Measurements from ENCODE around the gene BICD2. TPM values are rescaled to one million over a fixed set of nuclear protein-coding genes. Genes with fewer than 3 reads are reported as not detected.

The BICD2 gene
- polyA plus RNA-seq, 3 donors: 27.0 to 32.7 (median 29.8) TPM

DNA sequence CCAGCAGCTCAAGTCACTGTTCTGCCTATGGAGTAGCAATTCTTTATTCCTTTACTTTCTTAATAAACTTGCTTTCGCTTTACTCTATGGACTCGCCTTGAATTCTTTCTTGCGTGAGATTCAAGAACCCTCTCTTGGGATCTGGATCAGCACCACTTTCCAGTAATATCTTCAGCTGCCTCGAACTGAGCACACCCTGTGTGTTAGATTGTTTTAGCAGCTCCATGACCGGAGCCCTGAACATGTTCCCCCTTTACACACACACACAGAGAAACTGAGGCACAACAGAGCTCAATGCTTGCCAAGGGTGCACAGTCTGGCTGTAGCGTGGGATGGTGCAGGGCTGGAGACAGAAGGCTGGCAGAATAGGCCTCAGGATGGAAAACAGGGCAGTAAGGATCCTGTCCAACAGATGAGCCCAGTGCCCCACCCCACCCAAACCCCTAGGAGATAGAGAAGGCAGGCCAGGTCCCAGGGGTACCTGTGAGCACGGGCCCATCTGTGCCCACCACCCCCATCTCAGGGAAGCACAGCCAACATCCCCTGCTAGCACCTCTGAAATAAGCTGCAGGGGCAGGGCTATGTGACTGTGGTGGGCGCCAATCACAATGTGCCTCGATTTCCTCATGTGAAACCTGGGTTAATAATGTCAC, 27.9 kb downstream of the BICD2 start:
- no peak for DNase-seq (ENCODE audit: extremely low read depth in 1 of 11, low read depth in 9 of 11, low spot score in 4 of 11)

DNA sequence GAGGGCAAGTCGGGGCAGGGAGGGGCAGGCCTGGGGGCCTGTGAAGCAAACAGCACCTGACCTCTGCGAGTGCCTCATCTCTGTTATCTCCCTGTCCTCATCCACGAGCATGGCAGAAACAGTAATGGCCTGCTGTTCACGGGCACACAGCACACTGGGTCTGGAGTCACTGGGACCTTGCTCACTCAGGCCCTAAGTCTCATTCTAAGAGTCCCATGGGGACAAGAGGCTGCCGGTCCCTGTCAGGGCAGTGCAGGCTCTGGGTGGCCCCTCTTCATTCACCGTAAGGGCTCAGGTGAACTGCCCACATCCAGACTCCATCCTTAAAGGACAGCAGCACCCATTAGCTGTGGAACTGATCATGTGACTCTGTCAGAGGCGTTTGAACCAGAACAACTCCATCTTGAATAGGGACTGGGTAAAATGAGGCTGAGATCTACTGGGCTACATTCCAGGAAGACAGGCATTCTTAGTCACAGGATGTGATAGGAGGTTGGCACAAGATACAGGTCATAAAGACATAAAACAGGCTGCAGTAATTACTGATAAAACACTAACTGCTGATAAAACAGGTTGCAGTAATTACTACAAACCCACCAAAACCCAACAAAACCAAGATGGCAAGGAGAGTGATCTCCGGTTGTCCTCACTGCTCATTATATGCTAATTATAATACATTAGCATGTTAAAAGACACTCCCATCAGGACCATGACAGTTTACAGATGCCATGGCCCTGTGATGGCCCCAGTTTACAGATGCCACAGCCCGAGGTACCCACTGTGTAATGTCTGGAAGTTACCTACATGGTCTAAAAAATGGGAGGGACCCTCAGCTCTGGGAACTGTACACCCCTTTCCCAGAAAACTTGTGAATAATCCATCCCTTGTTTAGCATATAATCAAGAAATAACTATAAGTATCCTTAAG, 28.7 kb downstream of the BICD2 start:
- no peak for DNase-seq (ENCODE audit: extremely low read depth in 1 of 11, low read depth in 9 of 11, low spot score in 4 of 11)

DNA sequence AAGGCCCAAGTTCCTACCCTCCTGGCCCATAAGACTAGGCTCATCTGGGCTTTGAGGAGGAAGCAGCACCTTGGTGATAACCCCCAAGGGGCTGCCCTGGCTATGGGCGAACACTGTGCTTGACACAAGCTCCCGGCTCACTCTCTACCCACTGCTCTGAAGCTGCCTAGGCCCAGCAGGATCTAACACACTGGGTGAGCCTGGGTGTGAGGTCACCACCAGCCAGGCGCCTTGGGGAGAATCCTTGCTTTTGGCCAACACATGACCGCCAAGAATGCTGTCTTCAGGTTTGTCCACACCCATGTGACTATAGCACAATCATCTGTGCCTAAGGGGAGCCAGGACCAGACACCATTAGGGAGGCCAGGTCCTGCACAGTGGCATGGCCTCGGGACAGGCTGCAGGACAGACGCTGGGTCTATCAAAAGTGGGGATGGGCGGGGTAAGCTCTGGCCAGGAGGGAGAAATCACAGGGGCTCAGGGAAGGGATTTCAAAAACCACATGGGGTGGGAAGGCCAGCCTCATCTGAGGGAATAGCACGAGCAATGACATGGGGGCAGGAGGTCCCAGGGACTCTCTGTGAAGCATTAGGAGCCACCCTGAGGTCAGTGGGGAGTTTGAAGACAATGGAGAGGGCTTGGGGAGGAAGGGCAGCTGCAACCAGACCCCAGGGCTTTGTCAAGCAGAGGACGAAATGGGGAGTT, 29.6 kb downstream of the BICD2 start:
- DNase-seq (ENCODE audit: extremely low read depth in 1 of 11, low read depth in 9 of 11, low spot score in 4 of 11): no peak

DNA sequence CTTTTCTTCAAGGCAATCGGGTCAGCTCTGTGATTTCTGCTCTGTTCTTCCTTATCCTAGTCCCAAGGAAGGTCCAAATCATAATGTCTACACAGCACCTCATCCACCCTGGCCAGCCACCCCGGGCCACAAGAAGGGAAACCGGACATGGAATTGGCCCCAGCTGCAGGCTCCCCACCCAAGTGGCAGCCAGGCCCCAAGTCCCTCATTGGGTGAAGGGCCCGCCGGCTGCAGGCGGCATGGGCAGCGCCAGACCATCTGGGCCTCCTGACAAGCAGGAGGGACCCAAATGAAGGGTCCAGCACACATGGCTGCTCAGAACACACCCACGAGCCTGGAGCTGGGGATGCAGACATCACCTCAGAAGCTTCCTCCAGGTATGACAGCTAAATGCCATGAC, 33.7 kb downstream of the BICD2 start:
- no peak for DNase-seq (ENCODE audit: extremely low read depth in 1 of 11, low read depth in 9 of 11, low spot score in 4 of 11)

DNA sequence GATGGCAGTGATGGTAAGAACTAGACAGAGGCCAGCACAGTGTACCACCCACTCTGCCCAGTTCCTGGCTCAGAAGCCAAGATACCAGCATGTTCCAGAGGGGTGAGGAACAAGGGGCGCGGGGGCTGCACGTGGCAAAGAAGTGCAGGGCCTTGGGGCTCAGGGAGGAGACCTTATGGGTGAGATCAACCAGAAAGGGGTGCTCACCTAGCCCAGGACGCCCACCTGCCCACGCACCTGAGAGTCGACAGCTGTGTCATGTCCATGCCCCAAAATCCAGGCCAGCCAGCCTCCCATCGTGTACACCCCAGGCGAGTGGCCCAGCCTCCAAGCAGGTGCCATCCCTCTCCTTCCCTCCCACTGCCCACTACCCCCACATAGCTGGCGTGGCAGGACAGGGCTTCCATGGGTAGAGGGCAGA, 34.9 kb downstream of the BICD2 start:
- DNase-seq (ENCODE audit: extremely low read depth in 1 of 11, low read depth in 9 of 11, low spot score in 4 of 11): no peak

DNA sequence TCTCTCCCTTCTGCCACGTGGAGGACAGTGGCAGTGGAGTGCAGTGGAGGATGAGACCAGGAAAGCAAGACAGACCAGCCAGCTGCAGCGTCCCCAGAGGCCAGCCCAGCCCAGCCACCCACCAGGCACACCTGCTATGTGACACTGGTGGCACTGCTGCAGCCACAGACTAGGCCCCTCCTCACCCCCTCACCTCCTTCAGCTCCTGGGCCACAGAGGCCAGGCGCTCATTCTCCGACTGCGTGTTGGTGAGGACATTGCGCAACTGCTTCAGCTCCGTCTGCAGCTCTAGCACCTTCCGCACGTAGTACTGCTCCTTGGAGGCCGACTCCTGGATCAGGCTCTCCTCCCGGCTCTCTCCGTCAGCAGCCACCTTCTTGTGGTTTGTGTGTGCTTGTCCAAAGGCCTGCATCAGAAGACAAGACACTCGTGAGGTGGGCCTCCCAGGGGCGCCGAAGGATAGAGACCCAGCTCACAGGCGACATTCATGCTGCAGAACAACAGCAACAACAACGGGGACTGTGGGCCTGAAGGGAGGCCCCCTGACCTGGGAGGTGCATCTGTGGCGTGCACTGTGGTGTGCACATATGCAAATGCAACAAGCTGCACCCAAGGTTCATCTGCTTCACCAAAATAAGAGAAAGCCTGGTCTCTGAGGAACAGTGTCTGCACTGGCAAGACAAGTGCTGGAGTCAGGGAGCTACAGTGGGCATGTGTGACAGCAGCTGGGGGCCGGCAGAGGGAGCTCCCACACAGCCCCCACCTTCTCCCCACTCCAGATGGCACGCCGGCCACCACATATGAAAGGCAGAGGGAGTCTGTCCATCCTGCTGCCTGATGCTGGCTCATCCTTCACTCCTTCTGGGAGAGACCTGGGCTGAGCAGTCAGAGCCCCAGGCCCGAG, 35.5 kb downstream of the BICD2 start:
- DNase-seq (ENCODE audit: extremely low read depth in 1 of 11, low read depth in 9 of 11, low spot score in 4 of 11): no peak

DNA sequence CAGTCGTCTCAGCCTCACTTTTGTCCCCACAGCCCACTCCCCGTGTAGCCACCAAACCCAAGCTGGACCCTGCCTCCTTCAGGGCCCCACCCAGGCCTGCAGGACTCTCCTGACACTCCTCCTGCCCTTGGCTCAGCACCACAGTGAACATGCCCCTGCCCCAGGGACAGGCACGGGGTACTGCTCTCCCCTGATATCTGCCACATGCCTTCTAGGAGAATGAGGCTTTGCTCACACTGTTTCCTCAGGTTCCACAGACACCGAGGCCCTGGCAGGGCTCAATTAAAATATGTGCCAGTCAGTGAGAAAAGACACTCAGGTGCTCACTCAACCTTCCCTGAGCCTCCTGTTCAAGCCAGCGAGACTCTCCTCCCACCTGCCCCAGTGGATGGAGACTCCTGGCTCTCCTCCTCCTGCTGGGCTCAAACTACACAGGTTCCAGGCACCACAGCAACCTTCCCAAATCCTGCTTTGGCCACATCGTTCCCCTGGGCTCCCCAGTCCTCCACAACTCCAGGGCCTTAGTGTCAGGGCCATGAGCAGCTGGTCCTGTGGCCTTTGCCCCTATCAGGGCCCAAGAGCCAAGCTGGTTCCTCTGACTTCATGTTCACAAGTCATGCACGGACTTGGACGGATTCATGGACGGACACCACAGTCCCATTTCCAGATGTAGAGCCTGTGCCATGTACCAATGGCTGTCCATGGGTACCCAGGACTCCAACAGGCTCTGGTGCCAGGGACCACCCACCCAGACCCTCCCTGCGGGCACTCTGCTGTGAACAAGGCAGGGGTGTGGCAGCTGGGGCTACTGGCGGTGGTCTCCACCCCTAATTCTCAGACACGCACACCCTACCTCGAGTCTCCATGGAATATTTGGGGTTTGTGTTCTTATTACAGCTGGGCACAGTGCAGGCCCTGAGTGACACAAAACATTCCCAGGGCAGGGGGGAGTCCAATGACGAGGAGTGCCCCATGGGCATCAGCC, 36.6 kb downstream of the BICD2 start:
- DNase-seq (ENCODE audit: extremely low read depth in 1 of 11, low read depth in 9 of 11, low spot score in 4 of 11): no peak

DNA sequence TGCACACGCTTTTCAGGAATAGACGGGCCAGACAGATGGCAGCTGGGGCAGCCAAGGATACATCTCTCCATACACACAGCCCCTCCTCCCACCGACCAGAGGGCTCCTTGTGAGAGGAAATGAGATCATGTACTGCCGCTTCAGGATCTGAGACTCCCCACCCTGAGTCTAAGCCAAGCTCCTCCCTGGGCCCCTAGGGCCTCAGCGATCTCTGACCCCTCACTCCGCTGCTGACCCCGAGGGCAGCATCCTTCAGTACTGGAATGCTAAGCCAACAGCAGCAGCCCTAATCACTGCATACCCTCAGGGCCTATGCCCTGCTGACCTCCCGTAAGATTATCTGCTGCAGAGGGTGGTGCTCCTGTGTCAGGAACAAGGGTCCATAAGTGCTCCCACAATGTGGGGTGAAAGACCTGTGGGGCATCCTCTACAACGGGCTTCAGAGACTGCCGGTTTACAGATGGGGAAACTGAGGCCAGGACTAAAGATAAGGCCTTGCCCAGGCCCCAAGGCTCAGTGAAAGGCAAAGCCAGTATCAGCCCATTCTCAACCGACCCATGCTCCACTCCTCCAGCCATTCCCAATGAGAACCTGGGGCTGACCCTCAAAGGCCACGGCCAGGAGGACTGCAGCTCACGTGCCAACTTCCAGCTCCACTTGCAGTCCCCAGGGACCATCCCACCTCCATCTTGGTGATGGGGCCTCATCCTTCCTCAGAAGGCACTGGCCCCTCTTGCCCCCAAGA, 37.5 kb downstream of the BICD2 start:
- no peak for DNase-seq (ENCODE audit: extremely low read depth in 1 of 11, low read depth in 9 of 11, low spot score in 4 of 11)

DNA sequence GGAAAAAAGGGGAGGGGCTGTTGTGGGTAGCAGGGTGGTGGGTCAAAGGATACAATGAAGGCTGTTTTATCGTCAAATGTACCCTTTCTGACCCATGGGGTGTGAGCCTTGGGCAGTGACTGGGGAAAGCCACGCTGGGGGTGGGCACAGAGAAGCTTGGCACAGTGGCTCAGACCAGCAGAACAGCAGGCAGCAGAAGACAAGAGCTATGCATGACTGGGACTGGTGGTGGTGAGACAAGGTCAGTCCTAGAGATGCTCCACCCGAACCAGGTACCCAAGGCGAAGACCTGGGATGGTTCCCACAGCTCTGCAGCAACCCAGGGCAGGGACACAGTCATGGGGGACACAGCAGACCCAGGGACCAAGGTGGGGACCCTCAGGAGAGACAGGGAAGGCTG, 38.3 kb downstream of the BICD2 start:
- DNase-seq (ENCODE audit: extremely low read depth in 1 of 11, low read depth in 9 of 11, low spot score in 4 of 11): no peak

DNA sequence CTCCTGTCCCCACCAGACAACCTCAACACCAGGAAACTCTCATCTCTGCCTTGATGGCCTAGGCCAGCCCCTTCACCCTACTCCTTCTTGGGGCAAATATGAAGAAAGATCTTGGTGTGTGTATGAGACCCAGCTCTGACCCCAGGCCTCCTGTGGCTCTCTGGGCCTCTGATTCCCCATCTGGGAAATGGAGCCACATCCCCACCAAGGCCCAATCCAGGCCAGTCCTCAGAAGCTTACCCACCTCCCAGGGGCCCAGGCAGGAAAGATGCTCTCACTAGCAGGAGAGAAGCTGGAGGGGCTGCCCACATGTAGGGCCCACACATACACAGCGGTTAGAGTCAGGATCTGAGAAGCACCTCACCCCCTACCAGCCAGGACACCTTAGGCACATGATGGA, 38.9 kb downstream of the BICD2 start:
- DNase-seq (ENCODE audit: extremely low read depth in 1 of 11, low read depth in 9 of 11, low spot score in 4 of 11): no peak

DNA sequence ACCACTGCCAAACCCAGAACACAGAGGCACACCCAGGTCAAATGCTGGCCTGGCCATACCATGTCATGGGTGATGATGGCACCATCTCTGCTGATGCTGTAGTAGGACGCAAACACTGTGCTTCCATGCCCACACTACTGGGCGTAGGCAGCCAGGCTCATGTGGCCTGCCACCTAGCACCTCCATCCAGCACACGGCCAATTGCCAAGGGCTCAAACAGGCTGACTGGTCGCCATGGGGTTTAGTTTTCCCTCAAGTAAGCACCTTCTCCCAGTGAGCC, 39.4 kb downstream of the BICD2 start:
- DNase-seq (ENCODE audit: extremely low read depth in 1 of 11, low read depth in 9 of 11, low spot score in 4 of 11): no peak

DNA sequence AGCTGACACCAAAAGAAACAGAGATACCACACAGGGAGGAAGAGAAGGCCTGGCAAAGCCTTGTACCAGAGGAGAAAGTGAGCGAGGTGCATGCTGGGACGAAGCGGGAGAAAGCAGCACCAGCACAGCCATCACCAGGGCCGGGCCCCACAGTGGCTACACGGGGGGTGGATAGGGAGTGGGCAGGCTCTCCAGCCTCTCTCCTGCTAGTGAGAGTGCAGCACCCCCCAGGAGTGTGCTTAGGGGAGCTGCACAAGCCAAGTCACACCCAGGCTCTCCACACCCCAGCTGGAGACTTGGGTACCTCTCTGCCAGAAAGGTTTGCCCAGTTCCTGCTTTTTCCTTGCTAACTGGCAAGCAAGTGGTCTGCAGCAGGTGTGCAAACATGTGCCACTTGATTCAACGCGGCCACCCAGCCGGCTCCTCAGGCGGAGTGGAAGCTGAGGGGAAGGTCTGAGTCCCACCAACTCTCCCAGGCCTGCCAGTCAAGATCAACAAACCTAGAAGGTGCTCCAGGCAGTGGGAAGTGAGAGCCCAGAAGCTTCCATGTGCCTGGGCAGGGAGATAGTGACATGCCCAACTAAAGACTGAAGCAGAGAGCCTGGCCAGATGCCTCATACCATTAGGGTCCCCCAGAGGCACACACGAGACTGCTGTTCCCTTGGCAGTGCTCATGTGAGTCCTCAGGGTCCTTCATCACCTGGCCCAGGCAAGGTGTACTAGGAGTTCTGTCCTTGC, 39.9 kb downstream of the BICD2 start:
- DNase-seq (ENCODE audit: extremely low read depth in 1 of 11, low read depth in 9 of 11, low spot score in 4 of 11): no peak

DNA sequence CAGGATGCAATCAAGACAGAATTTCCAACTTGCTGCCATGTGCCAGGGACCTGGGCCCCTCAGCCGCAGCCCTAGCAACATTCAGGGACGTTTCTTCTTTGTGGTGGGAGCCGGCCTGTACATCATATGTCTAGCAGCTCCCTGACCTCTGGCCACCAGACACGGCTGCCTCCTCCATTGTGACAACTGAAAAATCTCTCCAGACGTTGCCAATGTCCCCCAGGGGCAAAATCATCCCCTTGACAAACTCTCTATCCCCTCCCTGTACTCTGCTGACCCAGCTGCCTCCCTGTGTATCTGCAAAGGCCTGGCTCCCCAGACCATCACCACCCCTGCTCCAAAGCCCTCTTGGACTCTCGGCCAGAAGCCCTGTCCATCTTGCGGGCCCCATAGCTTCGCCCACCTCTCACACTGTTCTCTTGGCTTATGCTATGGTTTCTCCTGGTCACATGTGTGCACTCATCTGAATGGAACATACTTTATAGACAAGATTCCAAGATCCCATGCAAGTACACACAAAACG, 40.8 kb downstream of the BICD2 start:
- no peak for DNase-seq (ENCODE audit: extremely low read depth in 1 of 11, low read depth in 9 of 11, low spot score in 4 of 11)

DNA sequence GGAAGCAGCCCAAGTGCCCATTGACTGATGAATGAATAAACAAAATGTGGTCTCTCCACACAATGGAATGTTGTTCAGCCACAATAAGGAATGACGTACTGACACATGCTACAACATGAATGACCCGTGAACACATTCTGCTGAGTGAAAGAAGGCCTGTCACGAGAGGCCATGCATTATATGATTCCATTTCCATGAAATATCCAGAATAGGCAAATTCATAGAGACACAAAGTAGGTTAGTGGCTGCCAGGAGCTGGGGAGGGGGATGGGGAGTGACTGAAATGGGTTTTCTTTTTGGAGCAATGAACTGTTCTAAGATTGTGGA, 41.4 kb downstream of the BICD2 start:
- DNase-seq (ENCODE audit: extremely low read depth in 1 of 11, low read depth in 9 of 11, low spot score in 4 of 11): no peak

DNA sequence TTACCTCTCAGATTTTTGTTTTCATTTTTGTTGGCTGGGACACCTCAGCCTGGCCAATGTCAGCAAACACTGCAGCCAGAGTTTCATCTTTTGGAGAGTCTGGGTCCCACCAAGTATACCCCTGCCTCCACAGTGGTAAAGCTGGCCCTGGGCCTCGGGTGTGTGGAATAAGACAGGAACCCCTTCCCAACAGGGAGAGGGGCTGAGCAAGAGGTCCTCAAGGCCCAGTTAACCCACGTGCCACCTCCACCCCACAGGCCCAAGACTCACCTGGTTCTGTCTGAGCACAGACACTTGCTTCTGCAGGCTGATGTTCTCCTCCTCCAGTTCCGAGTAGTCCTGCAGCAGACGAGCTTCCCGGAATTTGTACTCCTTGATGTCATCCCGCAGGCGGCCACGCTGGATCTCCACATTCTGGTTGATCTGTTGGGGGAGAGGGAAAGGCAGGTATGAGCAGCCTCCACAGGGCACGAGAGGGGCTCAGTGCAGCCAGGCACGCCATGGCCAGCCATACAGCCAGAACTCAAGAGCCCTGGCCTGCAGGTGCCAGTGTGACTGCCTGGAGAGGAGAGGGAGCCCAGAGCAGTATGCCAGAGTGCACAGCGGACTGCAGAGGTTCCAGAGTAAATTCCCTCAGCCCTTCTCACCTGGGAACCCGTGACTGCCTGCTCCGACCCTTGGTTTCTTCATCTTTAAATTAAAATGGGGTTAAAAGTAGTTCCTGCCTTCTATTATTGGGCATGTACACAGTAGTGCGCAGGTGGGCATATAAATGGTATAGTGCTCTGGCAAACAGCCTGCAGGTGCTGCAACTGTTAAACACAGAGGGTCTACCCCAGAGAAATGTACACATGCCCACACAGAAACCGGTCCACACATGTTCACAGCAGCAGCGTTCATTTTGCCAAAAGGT, 42.0 kb downstream of the BICD2 start:
- DNase-seq (ENCODE audit: extremely low read depth in 1 of 11, low read depth in 9 of 11, low spot score in 4 of 11): no peak

DNA sequence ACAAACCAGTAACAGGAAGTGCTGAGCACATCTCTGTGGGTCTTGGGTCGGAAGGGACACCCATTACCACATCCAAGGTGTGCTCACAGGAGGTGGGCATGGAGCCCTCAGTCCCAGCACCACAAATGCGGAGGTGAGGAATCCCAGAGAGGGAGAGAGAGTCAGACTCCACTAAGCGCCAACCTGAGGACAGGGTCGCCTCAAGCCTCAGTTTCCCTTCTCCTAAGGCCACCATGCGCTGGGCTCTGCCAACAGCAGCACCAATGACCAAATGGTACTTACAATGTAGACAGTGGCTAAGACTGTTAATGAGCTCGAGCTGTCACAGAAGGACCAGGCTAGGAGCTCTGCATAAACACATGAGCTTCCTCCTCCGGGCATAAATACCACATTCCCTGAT, 43.1 kb downstream of the BICD2 start:
- no peak for DNase-seq (ENCODE audit: extremely low read depth in 1 of 11, low read depth in 9 of 11, low spot score in 4 of 11)

All from renal cortex interstitium (tissue), 11 donors.